Neural progenitor cell (in vitro differentiated cells): ENCODE results near the gene EFCAB6.

Experiments
- EZH2 ChIP-seq: fragments of 200-600 bp; sonication (generic); IDR thresholded peaks from 2 replicates; pipeline ENCODE4 v1.6.1; 2017; ENCODE audit warnings: antibody characterized with exemption, mild to moderate bottlenecking, moderate library complexity
- EZH2phosphoT487 ChIP-seq: fragments of 200-600 bp; sonication (generic); IDR thresholded peaks from 2 replicates; pipeline ENCODE4 v1.6.1; 2017; ENCODE audit warnings: antibody characterized with exemption
- TF ChIP-seq, protein P1 (sequence below): fragments of 200-600 bp; sonication (generic); IDR thresholded peaks from 2 replicates; pipeline ENCODE4 v1.5.1; 2017; ENCODE audit warnings: antibody characterized with exemption, mild to moderate bottlenecking

DNA sequence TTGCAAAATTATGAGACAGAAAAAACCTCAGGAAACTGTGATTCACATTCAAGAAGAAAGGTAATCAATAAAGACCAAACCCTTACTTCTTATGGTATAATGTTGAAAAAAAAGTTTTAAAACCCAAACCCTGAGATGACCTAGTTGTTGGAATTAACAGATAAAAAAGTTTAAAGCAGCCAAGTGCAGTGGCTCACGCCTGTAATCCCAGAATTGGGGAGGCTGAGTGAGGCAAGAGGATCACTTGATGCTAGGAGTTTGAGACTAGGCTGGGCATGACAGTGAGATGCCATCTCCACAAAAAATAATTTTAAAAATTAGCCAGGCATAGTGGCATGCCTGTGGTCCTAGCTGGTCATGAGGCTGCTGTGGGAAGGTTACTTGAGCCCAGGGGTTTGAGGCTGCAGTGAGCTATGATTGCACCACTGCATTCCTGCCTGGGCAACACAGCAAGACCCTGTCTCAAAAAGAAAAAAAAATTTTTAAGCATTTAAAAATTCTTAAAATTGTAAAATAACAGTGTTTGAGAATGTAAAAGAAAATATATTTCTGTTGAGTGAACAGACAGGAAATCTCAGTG, 85.1 kb downstream of the EFCAB6 start:
- TF ChIP-seq, protein P1, sequence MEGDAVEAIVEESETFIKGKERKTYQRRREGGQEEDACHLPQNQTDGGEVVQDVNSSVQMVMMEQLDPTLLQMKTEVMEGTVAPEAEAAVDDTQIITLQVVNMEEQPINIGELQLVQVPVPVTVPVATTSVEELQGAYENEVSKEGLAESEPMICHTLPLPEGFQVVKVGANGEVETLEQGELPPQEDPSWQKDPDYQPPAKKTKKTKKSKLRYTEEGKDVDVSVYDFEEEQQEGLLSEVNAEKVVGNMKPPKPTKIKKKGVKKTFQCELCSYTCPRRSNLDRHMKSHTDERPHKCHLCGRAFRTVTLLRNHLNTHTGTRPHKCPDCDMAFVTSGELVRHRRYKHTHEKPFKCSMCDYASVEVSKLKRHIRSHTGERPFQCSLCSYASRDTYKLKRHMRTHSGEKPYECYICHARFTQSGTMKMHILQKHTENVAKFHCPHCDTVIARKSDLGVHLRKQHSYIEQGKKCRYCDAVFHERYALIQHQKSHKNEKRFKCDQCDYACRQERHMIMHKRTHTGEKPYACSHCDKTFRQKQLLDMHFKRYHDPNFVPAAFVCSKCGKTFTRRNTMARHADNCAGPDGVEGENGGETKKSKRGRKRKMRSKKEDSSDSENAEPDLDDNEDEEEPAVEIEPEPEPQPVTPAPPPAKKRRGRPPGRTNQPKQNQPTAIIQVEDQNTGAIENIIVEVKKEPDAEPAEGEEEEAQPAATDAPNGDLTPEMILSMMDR, result no peak
- TF ChIP-seq EZH2 (no peak), EZH2phosphoT487 (no peak)
